Neuron (in vitro differentiated cells): Measurements from ENCODE around the gene MRPL17.

Experiments used
- H2AFZ ChIP-seq: one replicate; pipeline ENCODE4 v1.6.1; 2013; ENCODE audit warnings: low read depth, mild to moderate bottlenecking, inconsistent platforms, low read length, moderate library complexity
- H3K27me3 ChIP-seq: one replicate; pipeline ENCODE4 v1.6.1; 2013; ENCODE audit warnings: low read length; ENCODE audit not compliant: insufficient read depth
- H3K36me3 ChIP-seq: one replicate; pipeline ENCODE4 v1.6.1; 2013; ENCODE audit warnings: low read length; ENCODE audit not compliant: insufficient read depth
- H3K4me1 ChIP-seq: one replicate; pipeline ENCODE4 v1.6.1; 2013; ENCODE audit warnings: low read length; ENCODE audit not compliant: insufficient read depth
- H3K4me3 ChIP-seq: 2 replicates; pipeline ENCODE4 v1.5.1; 2013; ENCODE audit warnings: mild to moderate bottlenecking, low read length, moderate library complexity
- H3K9me3 ChIP-seq: one replicate; pipeline ENCODE4 v1.6.1; 2013; ENCODE audit warnings: low read length

MRPL17 gene

DNA sequence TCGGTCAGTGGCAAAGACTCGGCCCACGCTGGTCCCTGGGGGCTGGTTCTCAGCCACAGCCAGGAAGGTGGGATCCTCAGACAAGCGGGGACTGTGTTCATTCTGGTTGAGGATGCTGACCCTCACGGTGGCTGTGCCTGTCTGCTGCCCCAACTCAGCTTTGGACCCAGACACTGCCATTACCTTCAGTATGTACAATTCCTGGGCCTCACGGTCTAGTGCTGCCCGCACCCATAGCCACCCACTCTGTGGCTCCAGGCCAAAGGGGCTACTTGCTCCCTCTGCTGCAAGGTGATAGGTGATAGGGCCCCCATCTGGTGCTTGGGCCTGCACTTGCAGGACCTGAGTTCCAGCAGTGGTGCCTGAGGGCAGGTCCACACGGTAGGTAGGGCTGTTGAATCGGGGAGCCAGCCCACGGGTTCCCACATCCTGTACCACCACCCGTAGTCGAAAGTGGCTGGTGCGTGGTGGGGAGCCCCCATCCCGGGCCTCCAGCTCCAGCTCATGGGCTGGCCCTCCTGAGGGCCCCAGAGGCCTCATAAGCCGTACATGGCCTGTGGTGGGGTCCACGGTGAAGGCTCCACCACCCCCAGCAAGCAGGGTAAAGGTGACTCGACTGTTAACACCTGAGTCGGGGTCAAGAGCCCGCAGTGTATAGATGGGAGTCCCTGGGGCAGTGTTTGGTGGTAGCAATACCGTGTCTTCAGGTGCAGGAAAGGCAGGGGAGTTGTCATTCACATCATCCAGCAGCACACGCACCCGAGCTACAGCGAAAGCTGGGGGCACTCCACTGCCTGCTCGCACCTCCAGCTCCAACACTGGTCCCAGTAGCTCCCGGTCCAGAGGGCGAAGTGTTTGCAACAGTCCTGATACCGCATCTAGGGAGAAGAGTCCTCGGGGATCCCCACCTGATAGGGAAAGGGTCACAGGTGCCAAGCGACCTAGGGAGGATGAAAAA lies 50.7 kb downstream of the MRPL17 start:
- Histone ChIP-seq H3K27me3 (no peaks in the 10 kb centered on the region), H3K9me3 (no peaks in the 10 kb centered on the region), H3K4me1 (peaks cover 5% of the 10 kb centered on the region), H3K4me3 (no peak overlapping the region), H2AFZ (no peak overlapping the region), H3K36me3 (peaks cover 68% of the 10 kb centered on the region)

DNA sequence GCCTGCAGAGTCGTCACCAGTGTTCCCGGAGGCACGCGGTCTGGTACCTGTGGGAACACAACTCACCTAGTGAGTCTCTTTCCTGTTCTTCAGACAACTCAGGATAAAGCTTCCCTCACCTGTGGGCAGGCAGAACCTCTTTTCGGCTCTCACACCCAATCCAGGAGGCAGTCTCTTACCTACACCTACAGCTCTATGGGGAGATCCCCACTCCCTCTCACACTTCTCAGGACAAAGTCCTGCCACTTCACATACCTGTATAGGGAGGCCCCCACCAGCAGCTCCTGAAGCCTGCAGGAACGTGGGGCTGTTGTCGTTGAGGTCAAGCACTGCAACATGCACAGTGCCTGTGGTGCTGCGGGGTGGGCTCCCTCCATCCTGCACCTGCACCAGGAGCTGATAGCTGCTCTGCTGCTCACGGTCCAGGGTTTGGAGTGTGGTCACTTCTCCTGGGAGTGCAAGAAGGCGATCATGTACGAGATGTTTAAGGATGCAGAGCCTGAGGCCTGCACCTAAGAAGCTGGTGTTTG lies 51.7 kb downstream of the MRPL17 start:
- H3K27me3 ChIP-seq = no peaks in the 10 kb centered on the region
- no peak overlapping the region for H3K4me3 ChIP-seq
- no peak overlapping the region for H2AFZ ChIP-seq
- peaks cover 77% of the 10 kb centered on the region for H3K36me3 ChIP-seq
- H3K9me3 ChIP-seq = no peaks in the 10 kb centered on the region
- peaks cover 5% of the 10 kb centered on the region for H3K4me1 ChIP-seq

- Histone ChIP-seq H3K4me3 (no peak overlapping the region), H2AFZ (no peak overlapping the region), H3K4me1 (peaks cover 3% of the 10 kb centered on the region), H3K36me3 (peaks cover 84% of the 10 kb centered on the region), H3K9me3 (no peaks in the 10 kb centered on the region), H3K27me3 (no peaks in the 10 kb centered on the region)
Measured at GRCh38 chr11:6630632-6631291, 52.4 kb downstream of the MRPL17 start.
